Glutamatergic neuron (in vitro differentiated cells): ENCODE results near the gene POU2F2. TPM values are rescaled to one million over a fixed set of nuclear protein-coding genes. Genes with fewer than 3 reads are reported as not detected.

ENCODE experiments used
- DNase-seq: peaks from one replicate; pipeline ENCODE4 v3.0.0; 2022
- H3K27ac Mint-ChIP-seq: one replicate; pipeline ENCODE4 v1.8.0; 2020; ENCODE audit warnings: mild to moderate bottlenecking, mixed read lengths, inconsistent platforms; ENCODE audit not compliant: unreplicated experiment
- H3K27me3 Mint-ChIP-seq: one replicate; pipeline ENCODE4 v1.8.0; 2020; ENCODE audit warnings: mild to moderate bottlenecking, moderate library complexity, mixed read lengths, inconsistent platforms; ENCODE audit not compliant: unreplicated experiment
- H3K36me3 Mint-ChIP-seq: one replicate; pipeline ENCODE4 v1.8.0; 2020; ENCODE audit warnings: mild to moderate bottlenecking, mixed read lengths, inconsistent platforms; ENCODE audit not compliant: unreplicated experiment
- H3K4me1 Mint-ChIP-seq: one replicate; pipeline ENCODE4 v1.8.0; 2020; ENCODE audit warnings: mild to moderate bottlenecking, low read depth, mixed read lengths, inconsistent platforms; ENCODE audit not compliant: unreplicated experiment
- H3K4me3 Mint-ChIP-seq: one replicate; pipeline ENCODE4 v1.8.0; 2020; ENCODE audit warnings: mild to moderate bottlenecking, mixed read lengths, inconsistent platforms; ENCODE audit not compliant: unreplicated experiment
- H3K9me3 Mint-ChIP-seq: one replicate; pipeline ENCODE4 v1.8.0; 2020; ENCODE audit warnings: mild to moderate bottlenecking, moderate library complexity, mixed read lengths, inconsistent platforms; ENCODE audit not compliant: unreplicated experiment
- CTCF ChIP-seq: fragments of 200-600 bp; sonication (generic); IDR thresholded peaks from one replicate; pipeline ENCODE4 v1.5.0; 2021; ENCODE audit not compliant: partially characterized antibody, unreplicated experiment
- total RNA-seq: library from RNA; stranded (reverse); fragmentation: NEBNext Ultra II Directional; extraction: Animal tissue kit (Norgen Biotek cat#: 25700); gene quantifications from one replicate; pipeline ENCODE4 v1.2.1, GENCODE V29; 2021; ENCODE audit not compliant: unreplicated experiment

POU2F2 gene
- total RNA-seq, 1 donor from 2014 or later = 53.4 TPM

GRCh38 chr19:42067315-42067888 lies 64.8 kb downstream of the POU2F2 start:
- Mint-ChIP-seq H3K27ac (no peak overlapping the region), H3K4me3 (no peak overlapping the region)
- no peak for TF ChIP-seq CTCF

GRCh38 chr19:42066075-42066754 lies 66.0 kb downstream of the POU2F2 start:
- Mint-ChIP-seq H3K4me3 (no peak overlapping the region), H3K4me1 (peaks cover 8% of the 10 kb centered on the region), H3K9me3 (peaks cover 10% of the 10 kb centered on the region), H3K27me3 (peaks cover 10% of the 10 kb centered on the region), H3K36me3 (peaks cover 31% of the 10 kb centered on the region), H3K27ac (peak overlapping the region; percentile 48)
- no peak for TF ChIP-seq CTCF
- DNase-seq = peak; percentile 77

More at GRCh38 chr19:42067315-42067888, 64.8 kb downstream of the POU2F2 start:
- H3K36me3 Mint-ChIP-seq = peaks cover 21% of the 10 kb centered on the region
- peaks cover 12% of the 10 kb centered on the region for H3K27me3 Mint-ChIP-seq
- peaks cover 8% of the 10 kb centered on the region for H3K4me1 Mint-ChIP-seq
- no peak for DNase-seq
- H3K9me3 Mint-ChIP-seq = peaks cover 10% of the 10 kb centered on the region

- no peak overlapping the region for H3K4me3 Mint-ChIP-seq
- H3K9me3 Mint-ChIP-seq = peaks cover 12% of the 10 kb centered on the region
- no peak for TF ChIP-seq CTCF
- peaks cover 8% of the 10 kb centered on the region for H3K27me3 Mint-ChIP-seq
- DNase-seq = no peak
- peaks cover 5% of the 10 kb centered on the region for H3K4me1 Mint-ChIP-seq
- H3K27ac Mint-ChIP-seq = peak overlapping the region; percentile 48
- peaks cover 30% of the 10 kb centered on the region for H3K36me3 Mint-ChIP-seq
These were observed 66.7 kb downstream of the POU2F2 start for GRCh38 chr19:42065511-42065910.

GRCh38 chr19:42065051-42065450 lies 67.2 kb downstream of the POU2F2 start:
- no peak for DNase-seq
- peaks cover 27% of the 10 kb centered on the region for H3K36me3 Mint-ChIP-seq
- H3K27ac Mint-ChIP-seq = no peak overlapping the region
- H3K4me1 Mint-ChIP-seq = peaks cover 2% of the 10 kb centered on the region
- TF ChIP-seq CTCF = no peak
- H3K27me3 Mint-ChIP-seq = peaks cover 8% of the 10 kb centered on the region
- peaks cover 12% of the 10 kb centered on the region for H3K9me3 Mint-ChIP-seq
- H3K4me3 Mint-ChIP-seq = no peak overlapping the region

GRCh38 chr19:42064432-42064831 lies 67.8 kb downstream of the POU2F2 start:
- H3K4me3 Mint-ChIP-seq = peak overlapping the region; percentile 47

More at GRCh38 chr19:42064432-42064831, 67.8 kb downstream of the POU2F2 start:
- Mint-ChIP-seq H3K27me3 (peaks cover 12% of the 10 kb centered on the region), H3K27ac (peak overlapping the region; percentile 64), H3K4me1 (peaks cover 2% of the 10 kb centered on the region), H3K36me3 (peaks cover 27% of the 10 kb centered on the region), H3K9me3 (peaks cover 15% of the 10 kb centered on the region)
- no peak for TF ChIP-seq CTCF
- no peak for DNase-seq
